Neutrophil (primary cell): ENCODE data around the gene COL4A1.

Experiments used
- H3K27ac ChIP-seq: fragments of 200-600 bp; sonication (generic); 2 replicates; pipeline ENCODE4 v1.5.1; 2016; ENCODE audit warnings: mild to moderate bottlenecking, moderate library complexity
- H3K27me3 ChIP-seq: fragments of 200-600 bp; sonication (generic); 2 replicates; pipeline ENCODE4 v1.6.0; 2016; ENCODE audit warnings: mild to moderate bottlenecking
- H3K36me3 ChIP-seq: fragments of 200-600 bp; sonication (generic); 2 replicates; pipeline ENCODE4 v1.5.1; 2017
- H3K4me1 ChIP-seq, 2 experiments: fragments of 200-600 bp in 1 of 2; sonication (generic) in 1 of 2; 1 replicate in 1 of 2; 2 replicates in 1 of 2; pipeline versions ENCODE4 v1.5.1 to v1.6.1; 2013 to 2016; ENCODE audit warnings: low read depth in 1 of 2, low read length in 1 of 2, mild to moderate bottlenecking in 1 of 2, moderate library complexity in 1 of 2; ENCODE audit not compliant: control insufficient read depth in 1 of 2, insufficient read depth in 1 of 2
- H3K4me3 ChIP-seq, 2 experiments: fragments of 200-600 bp in 1 of 2; sonication (generic) in 1 of 2; 1 replicate in 1 of 2; 2 replicates in 1 of 2; pipeline ENCODE4 v1.5.1; 2013 to 2016; ENCODE audit warnings: low read depth in 1 of 2, low read length in 1 of 2, mild to moderate bottlenecking in 1 of 2, moderate library complexity in 1 of 2
- H3K9me3 ChIP-seq: fragments of 200-600 bp; sonication (generic); 2 replicates; pipeline ENCODE4 v1.5.1; 2016
- CTCF ChIP-seq: fragments of 200-600 bp; sonication (generic); IDR thresholded peaks from 2 replicates; pipeline ENCODE4 v1.5.1; 2016; ENCODE audit warnings: antibody characterized with exemption

COL4A1 gene

GRCh38 chr13:110261166-110262081 lies 45.5 kb downstream of the COL4A1 start:
- H3K27ac ChIP-seq: no peak overlapping the region
- H3K9me3 ChIP-seq: no peaks in the 10 kb centered on the region
- no peak for TF ChIP-seq CTCF

GRCh38 chr13:110259651-110260050 lies 47.3 kb downstream of the COL4A1 start:
- H3K36me3 ChIP-seq: no peaks in the 10 kb centered on the region
- no peak for TF ChIP-seq CTCF
- H3K27me3 ChIP-seq: peaks cover 53% of the 10 kb centered on the region
- H3K27ac ChIP-seq: no peak overlapping the region
- no peaks in the 10 kb centered on the region for H3K4me1 ChIP-seq
- H3K9me3 ChIP-seq: no peaks in the 10 kb centered on the region
- no peak overlapping the region for H3K4me3 ChIP-seq

More at GRCh38 chr13:110261166-110262081, 45.5 kb downstream of the COL4A1 start:
- Histone ChIP-seq H3K27me3 (peaks cover 67% of the 10 kb centered on the region), H3K4me1 (no peaks in the 10 kb centered on the region), H3K4me3 (no peak overlapping the region), H3K36me3 (no peaks in the 10 kb centered on the region)

- no peaks in the 10 kb centered on the region for H3K36me3 ChIP-seq
- no peak overlapping the region for H3K4me3 ChIP-seq
Measured at GRCh38 chr13:110258876-110259631, 47.9 kb downstream of the COL4A1 start.

GRCh38 chr13:110257408-110257807 lies 49.5 kb downstream of the COL4A1 start:
- Histone ChIP-seq H3K4me1 (no peaks in the 10 kb centered on the region), H3K9me3 (no peaks in the 10 kb centered on the region), H3K27ac (no peak overlapping the region), H3K4me3 (no peak overlapping the region), H3K27me3 (peaks cover 34% of the 10 kb centered on the region), H3K36me3 (no peaks in the 10 kb centered on the region)
- TF ChIP-seq CTCF: no peak

More at GRCh38 chr13:110258876-110259631, 47.9 kb downstream of the COL4A1 start:
- no peak overlapping the region for H3K27ac ChIP-seq
- no peaks in the 10 kb centered on the region for H3K9me3 ChIP-seq
- no peak for TF ChIP-seq CTCF
- peaks cover 47% of the 10 kb centered on the region for H3K27me3 ChIP-seq
- no peaks in the 10 kb centered on the region for H3K4me1 ChIP-seq

GRCh38 chr13:110256126-110256905 lies 50.6 kb downstream of the COL4A1 start:
- no peak overlapping the region for H3K4me3 ChIP-seq
- H3K27ac ChIP-seq: no peak overlapping the region
- no peaks in the 10 kb centered on the region for H3K36me3 ChIP-seq
- no peaks in the 10 kb centered on the region for H3K4me1 ChIP-seq
- peaks cover 23% of the 10 kb centered on the region for H3K27me3 ChIP-seq
- TF ChIP-seq CTCF: no peak
- no peaks in the 10 kb centered on the region for H3K9me3 ChIP-seq
